GM23338 (cell line): ENCODE results near the gene XYLT1. TPM values are rescaled to one million over a fixed set of nuclear protein-coding genes. Genes with fewer than 3 reads are reported as not detected.

Experiments used
- ATAC-seq: fragments of 200-7000 bp; cut with Tn5 transposase; 3 replicates; pipeline ENCODE4 v1.9.1; 2020
- DNase-seq: peaks from one replicate; pipeline ENCODE4 v3.0.0-alpha.2; 2015; ENCODE audit warnings: low spot score
- H2AFZ ChIP-seq: fragments of 200-600 bp; sonication (generic); 2 replicates; pipeline ENCODE4 v1.8.0; 2016; ENCODE audit warnings: antibody characterized with exemption, mild to moderate bottlenecking, moderate library complexity
- H3F3A ChIP-seq: fragments of 200-600 bp; sonication (generic); replicated peaks from 2 replicates; pipeline ENCODE4 v1.8.0; 2017; ENCODE audit warnings: antibody characterized with exemption, mixed run types, low read depth
- H3K27ac ChIP-seq: fragments of 200-600 bp; sonication (generic); 2 replicates; pipeline ENCODE4 v1.6.1; 2016; ENCODE audit warnings: low read depth
- H3K27me3 ChIP-seq: fragments of 200-600 bp; sonication (generic); 2 replicates; pipeline ENCODE4 v1.8.0; 2016; ENCODE audit warnings: mild to moderate bottlenecking, mixed run types, moderate library complexity; ENCODE audit not compliant: insufficient read depth
- H3K36me3 ChIP-seq: fragments of 200-600 bp; sonication (generic); 2 replicates; pipeline ENCODE4 v1.8.0; 2016; ENCODE audit warnings: mild to moderate bottlenecking; ENCODE audit not compliant: insufficient read depth
- H3K4me1 ChIP-seq: fragments of 200-600 bp; sonication (generic); 2 replicates; pipeline ENCODE4 v1.8.0; 2016; ENCODE audit warnings: mild to moderate bottlenecking, moderate library complexity; ENCODE audit not compliant: insufficient read depth
- H3K4me2 ChIP-seq: fragments of 200-600 bp; sonication (generic); 2 replicates; pipeline ENCODE4 v1.7.1; 2017; ENCODE audit warnings: mixed run types
- H3K4me3 ChIP-seq: fragments of 200-600 bp; sonication (generic); 2 replicates; pipeline ENCODE4 v1.6.1; 2016; ENCODE audit warnings: mixed run types
- H3K79me2 ChIP-seq: fragments of 200-600 bp; sonication (generic); replicated peaks from 2 replicates; pipeline ENCODE4 v1.8.0; 2017; ENCODE audit warnings: mild to moderate bottlenecking; ENCODE audit not compliant: insufficient read depth
- H3K9me2 ChIP-seq: fragments of 200-600 bp; sonication (generic); 2 replicates; pipeline ENCODE4 v1.8.0; 2017; ENCODE audit not compliant: insufficient read depth
- H4K20me1 ChIP-seq: fragments of 200-600 bp; sonication (generic); replicated peaks from 2 replicates; pipeline ENCODE4 v1.8.0; 2017; ENCODE audit warnings: mild to moderate bottlenecking; ENCODE audit not compliant: insufficient read depth
- H3K27ac Mint-ChIP-seq: 2 replicates; pipeline ENCODE4 v1.8.0; 2020; ENCODE audit warnings: inconsistent platforms, mild to moderate bottlenecking, moderate library complexity, mixed read lengths
- H3K27me3 Mint-ChIP-seq: 3 replicates; pipeline ENCODE4 v1.8.0; 2022; ENCODE audit warnings: low read depth, mild to moderate bottlenecking, moderate library complexity, mixed read lengths, inconsistent platforms; ENCODE audit not compliant: insufficient read depth, poor library complexity
- H3K36me3 Mint-ChIP-seq: 3 replicates; pipeline ENCODE4 v1.8.0; 2021; ENCODE audit warnings: low read depth, mild to moderate bottlenecking, inconsistent platforms, moderate library complexity, mixed read lengths
- H3K4me1 Mint-ChIP-seq: 3 replicates; pipeline ENCODE4 v1.8.0; 2020; ENCODE audit warnings: mild to moderate bottlenecking, inconsistent platforms, mixed read lengths
- H3K4me3 Mint-ChIP-seq: 3 replicates; pipeline ENCODE4 v1.8.0; 2021; ENCODE audit warnings: moderate library complexity, mild to moderate bottlenecking, inconsistent platforms, mixed read lengths
- H3K9me3 Mint-ChIP-seq: 3 replicates; pipeline ENCODE4 v1.8.0; 2020; ENCODE audit warnings: moderate library complexity, mild to moderate bottlenecking, inconsistent platforms, mixed read lengths
- EZH2 ChIP-seq: fragments of 200-600 bp; sonication (generic); IDR thresholded peaks from one replicate; pipeline ENCODE4 v1.8.0; 2017; ENCODE audit warnings: antibody characterized with exemption, mild to moderate bottlenecking, low read depth; ENCODE audit not compliant: unreplicated experiment
- EZH2phosphoT487 ChIP-seq: fragments of 200-600 bp; sonication (generic); IDR thresholded peaks from one replicate; pipeline ENCODE4 v1.8.1; 2018; ENCODE audit warnings: antibody characterized with exemption; ENCODE audit not compliant: unreplicated experiment
- NANOG ChIP-seq: IDR thresholded peaks from 2 replicates; pipeline ENCODE4 v1.6.1; 2016; ENCODE audit warnings: antibody characterized with exemption, borderline replicate concordance
- POLR2AphosphoS5 ChIP-seq: IDR thresholded peaks from 2 replicates; pipeline ENCODE4 v1.6.1; 2016; ENCODE audit warnings: antibody characterized with exemption, low read depth
- STAT1 ChIP-seq: IDR thresholded peaks from one replicate; pipeline ENCODE4 v1.6.1; 2016; ENCODE audit warnings: antibody characterized with exemption; ENCODE audit not compliant: unreplicated experiment
- ZNF114 ChIP-seq: fragments of 250-450 bp; sonication (Bioruptor Pico); IDR thresholded peaks from 2 replicates; pipeline ENCODE4 v1.5.0; 2020; ENCODE audit warnings: mild to moderate bottlenecking, moderate library complexity
- ZNF331 ChIP-seq: fragments of 250-450 bp; sonication (Bioruptor Pico); IDR thresholded peaks from 2 replicates; pipeline ENCODE4 v1.5.0; 2020; ENCODE audit warnings: low read depth, mild to moderate bottlenecking, moderate library complexity
- polyA plus RNA-seq: library from polyadenylated mRNA; unstranded; fragments of >200 nt; fragmentation: Nextera tagmentation; extraction: Ambion mirVana; gene quantifications from 2 replicates; pipeline ENCODE4 v1.2.1, GENCODE V29; 2016
- total RNA-seq: library from RNA; depleted of rRNA; stranded (reverse); fragments of >200 nt; shearing (Covaris generic); gene quantifications from 2 replicates; pipeline ENCODE4 v1.2.3, GENCODE V29; 2014
- TF ChIP-seq, protein P1 (sequence below): IDR thresholded peaks from 2 replicates; pipeline ENCODE4 v1.6.1; 2016; ENCODE audit warnings: antibody characterized with exemption
- TF ChIP-seq, protein P2 (sequence below): IDR thresholded peaks from one replicate; pipeline ENCODE4 v1.6.1; 2018; ENCODE audit warnings: antibody characterized with exemption; ENCODE audit not compliant: unreplicated experiment
- TF ChIP-seq, protein P3 (sequence below): fragments of 250-450 bp; sonication (Bioruptor Pico); IDR thresholded peaks from 2 replicates; pipeline ENCODE4 v1.5.0; 2020; ENCODE audit warnings: mild to moderate bottlenecking, moderate library complexity
- TF ChIP-seq, protein P4 (sequence below), 2 experiments: fragments of 200-600 bp in 1 of 2; sonication (generic) in 1 of 2; conservative IDR thresholded peaks; 2 replicates each; pipeline versions ENCODE4 v1.5.1 to v1.6.1; 2016 to 2017; ENCODE audit warnings: antibody characterized with exemption in 2 of 2, low read depth in 2 of 2, mild to moderate bottlenecking in 2 of 2, moderate library complexity in 1 of 2

Gene XYLT1
- total and polyA plus RNA-seq, 2 experiments from 2014 or later: 3.5 to 24.7 TPM

GRCh38 chr16:17301593-17302135 lies 169.1 kb downstream of the XYLT1 start (continued):
- TF ChIP-seq, protein P1, sequence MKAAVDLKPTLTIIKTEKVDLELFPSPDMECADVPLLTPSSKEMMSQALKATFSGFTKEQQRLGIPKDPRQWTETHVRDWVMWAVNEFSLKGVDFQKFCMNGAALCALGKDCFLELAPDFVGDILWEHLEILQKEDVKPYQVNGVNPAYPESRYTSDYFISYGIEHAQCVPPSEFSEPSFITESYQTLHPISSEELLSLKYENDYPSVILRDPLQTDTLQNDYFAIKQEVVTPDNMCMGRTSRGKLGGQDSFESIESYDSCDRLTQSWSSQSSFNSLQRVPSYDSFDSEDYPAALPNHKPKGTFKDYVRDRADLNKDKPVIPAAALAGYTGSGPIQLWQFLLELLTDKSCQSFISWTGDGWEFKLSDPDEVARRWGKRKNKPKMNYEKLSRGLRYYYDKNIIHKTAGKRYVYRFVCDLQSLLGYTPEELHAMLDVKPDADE: no peak
- no peak for TF ChIP-seq EZH2

DNA sequence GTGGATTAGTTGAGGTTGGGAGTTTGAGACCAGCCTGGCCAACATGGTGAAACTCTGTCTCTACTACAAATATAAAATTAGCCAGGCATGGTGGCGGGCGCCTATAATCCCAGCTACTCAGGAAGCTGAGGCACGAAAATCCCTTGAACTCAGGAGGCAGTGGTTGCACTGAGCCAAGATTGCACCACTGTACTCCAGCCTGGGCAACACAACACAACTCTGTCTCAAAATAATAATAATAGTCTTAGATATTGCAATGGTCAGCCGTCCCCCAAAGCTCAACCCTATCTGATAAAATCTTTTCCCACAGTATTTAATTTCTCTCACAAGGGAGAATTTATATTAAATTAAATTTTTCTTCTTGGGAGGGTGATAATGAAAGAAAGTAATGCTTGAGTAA lies 169.6 kb downstream of the XYLT1 start:
- Mint-ChIP-seq H3K9me3 (no peaks in the 10 kb centered on the region), H3K27ac (no peak overlapping the region), H3K4me3 (no peak overlapping the region), H3K4me1 (peaks cover 65% of the 10 kb centered on the region), H3K27me3 (peaks cover 6% of the 10 kb centered on the region), H3K36me3 (no peaks in the 10 kb centered on the region)
- peak overlapping the region; percentile 39 for H3K27ac ChIP-seq
- ATAC-seq (no peak), DNase-seq (no peak)
- no peaks in the 10 kb centered on the region for H3K36me3 ChIP-seq
- no peaks in the 10 kb centered on the region for H3K9me2 ChIP-seq
- no peaks in the 10 kb centered on the region for H4K20me1 ChIP-seq
- H3K27me3 ChIP-seq: no peaks in the 10 kb centered on the region
- peaks cover 43% of the 10 kb centered on the region for H3K4me1 ChIP-seq
- H2AFZ ChIP-seq: no peak overlapping the region
- no peak overlapping the region for H3K4me3 ChIP-seq
- H3K79me2 ChIP-seq: peaks cover 16% of the 10 kb centered on the region; the same call in 1 of the 2 replicates
- no peaks in the 10 kb centered on the region for H3F3A ChIP-seq
- H3K4me2 ChIP-seq: no peak overlapping the region
- TF ChIP-seq NANOG: no peak
- TF ChIP-seq EZH2phosphoT487: no peak
- TF ChIP-seq, protein P1: no peak
- TF ChIP-seq, protein P2, sequence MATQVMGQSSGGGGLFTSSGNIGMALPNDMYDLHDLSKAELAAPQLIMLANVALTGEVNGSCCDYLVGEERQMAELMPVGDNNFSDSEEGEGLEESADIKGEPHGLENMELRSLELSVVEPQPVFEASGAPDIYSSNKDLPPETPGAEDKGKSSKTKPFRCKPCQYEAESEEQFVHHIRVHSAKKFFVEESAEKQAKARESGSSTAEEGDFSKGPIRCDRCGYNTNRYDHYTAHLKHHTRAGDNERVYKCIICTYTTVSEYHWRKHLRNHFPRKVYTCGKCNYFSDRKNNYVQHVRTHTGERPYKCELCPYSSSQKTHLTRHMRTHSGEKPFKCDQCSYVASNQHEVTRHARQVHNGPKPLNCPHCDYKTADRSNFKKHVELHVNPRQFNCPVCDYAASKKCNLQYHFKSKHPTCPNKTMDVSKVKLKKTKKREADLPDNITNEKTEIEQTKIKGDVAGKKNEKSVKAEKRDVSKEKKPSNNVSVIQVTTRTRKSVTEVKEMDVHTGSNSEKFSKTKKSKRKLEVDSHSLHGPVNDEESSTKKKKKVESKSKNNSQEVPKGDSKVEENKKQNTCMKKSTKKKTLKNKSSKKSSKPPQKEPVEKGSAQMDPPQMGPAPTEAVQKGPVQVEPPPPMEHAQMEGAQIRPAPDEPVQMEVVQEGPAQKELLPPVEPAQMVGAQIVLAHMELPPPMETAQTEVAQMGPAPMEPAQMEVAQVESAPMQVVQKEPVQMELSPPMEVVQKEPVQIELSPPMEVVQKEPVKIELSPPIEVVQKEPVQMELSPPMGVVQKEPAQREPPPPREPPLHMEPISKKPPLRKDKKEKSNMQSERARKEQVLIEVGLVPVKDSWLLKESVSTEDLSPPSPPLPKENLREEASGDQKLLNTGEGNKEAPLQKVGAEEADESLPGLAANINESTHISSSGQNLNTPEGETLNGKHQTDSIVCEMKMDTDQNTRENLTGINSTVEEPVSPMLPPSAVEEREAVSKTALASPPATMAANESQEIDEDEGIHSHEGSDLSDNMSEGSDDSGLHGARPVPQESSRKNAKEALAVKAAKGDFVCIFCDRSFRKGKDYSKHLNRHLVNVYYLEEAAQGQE: no peak
- TF ChIP-seq POLR2AphosphoS5: no peak
- no peak for TF ChIP-seq ZNF114 (CRISPR knock-in tag)
- TF ChIP-seq EZH2: no peak
- TF ChIP-seq ZNF331: no peak
- TF ChIP-seq, protein P3, sequence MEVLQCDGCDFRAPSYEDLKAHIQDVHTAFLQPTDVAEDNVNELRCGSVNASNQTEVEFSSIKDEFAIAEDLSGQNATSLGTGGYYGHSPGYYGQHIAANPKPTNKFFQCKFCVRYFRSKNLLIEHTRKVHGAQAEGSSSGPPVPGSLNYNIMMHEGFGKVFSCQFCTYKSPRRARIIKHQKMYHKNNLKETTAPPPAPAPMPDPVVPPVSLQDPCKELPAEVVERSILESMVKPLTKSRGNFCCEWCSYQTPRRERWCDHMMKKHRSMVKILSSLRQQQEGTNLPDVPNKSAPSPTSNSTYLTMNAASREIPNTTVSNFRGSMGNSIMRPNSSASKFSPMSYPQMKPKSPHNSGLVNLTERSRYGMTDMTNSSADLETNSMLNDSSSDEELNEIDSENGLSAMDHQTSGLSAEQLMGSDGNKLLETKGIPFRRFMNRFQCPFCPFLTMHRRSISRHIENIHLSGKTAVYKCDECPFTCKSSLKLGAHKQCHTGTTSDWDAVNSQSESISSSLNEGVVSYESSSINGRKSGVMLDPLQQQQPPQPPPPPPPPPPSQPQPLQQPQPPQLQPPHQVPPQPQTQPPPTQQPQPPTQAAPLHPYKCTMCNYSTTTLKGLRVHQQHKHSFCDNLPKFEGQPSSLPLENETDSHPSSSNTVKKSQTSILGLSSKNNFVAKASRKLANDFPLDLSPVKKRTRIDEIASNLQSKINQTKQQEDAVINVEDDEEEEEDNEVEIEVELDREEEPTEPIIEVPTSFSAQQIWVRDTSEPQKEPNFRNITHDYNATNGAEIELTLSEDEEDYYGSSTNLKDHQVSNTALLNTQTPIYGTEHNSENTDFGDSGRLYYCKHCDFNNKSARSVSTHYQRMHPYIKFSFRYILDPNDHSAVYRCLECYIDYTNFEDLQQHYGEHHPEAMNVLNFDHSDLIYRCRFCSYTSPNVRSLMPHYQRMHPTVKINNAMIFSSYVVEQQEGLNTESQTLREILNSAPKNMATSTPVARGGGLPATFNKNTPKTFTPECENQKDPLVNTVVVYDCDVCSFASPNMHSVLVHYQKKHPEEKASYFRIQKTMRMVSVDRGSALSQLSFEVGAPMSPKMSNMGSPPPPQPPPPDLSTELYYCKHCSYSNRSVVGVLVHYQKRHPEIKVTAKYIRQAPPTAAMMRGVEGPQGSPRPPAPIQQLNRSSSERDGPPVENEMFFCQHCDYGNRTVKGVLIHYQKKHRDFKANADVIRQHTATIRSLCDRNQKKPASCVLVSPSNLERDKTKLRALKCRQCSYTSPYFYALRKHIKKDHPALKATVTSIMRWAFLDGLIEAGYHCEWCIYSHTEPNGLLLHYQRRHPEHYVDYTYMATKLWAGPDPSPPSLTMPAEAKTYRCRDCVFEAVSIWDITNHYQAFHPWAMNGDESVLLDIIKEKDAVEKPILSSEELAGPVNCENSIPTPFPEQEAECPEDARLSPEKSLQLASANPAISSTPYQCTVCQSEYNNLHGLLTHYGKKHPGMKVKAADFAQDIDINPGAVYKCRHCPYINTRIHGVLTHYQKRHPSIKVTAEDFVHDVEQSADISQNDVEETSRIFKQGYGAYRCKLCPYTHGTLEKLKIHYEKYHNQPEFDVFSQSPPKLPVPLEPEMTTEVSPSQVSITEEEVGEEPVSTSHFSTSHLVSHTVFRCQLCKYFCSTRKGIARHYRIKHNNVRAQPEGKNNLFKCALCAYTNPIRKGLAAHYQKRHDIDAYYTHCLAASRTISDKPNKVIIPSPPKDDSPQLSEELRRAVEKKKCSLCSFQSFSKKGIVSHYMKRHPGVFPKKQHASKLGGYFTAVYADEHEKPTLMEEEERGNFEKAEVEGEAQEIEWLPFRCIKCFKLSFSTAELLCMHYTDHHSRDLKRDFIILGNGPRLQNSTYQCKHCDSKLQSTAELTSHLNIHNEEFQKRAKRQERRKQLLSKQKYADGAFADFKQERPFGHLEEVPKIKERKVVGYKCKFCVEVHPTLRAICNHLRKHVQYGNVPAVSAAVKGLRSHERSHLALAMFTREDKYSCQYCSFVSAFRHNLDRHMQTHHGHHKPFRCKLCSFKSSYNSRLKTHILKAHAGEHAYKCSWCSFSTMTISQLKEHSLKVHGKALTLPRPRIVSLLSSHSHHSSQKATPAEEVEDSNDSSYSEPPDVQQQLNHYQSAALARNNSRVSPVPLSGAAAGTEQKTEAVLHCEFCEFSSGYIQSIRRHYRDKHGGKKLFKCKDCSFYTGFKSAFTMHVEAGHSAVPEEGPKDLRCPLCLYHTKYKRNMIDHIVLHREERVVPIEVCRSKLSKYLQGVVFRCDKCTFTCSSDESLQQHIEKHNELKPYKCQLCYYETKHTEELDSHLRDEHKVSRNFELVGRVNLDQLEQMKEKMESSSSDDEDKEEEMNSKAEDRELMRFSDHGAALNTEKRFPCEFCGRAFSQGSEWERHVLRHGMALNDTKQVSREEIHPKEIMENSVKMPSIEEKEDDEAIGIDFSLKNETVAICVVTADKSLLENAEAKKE: no peak
- TF ChIP-seq, protein P4, sequence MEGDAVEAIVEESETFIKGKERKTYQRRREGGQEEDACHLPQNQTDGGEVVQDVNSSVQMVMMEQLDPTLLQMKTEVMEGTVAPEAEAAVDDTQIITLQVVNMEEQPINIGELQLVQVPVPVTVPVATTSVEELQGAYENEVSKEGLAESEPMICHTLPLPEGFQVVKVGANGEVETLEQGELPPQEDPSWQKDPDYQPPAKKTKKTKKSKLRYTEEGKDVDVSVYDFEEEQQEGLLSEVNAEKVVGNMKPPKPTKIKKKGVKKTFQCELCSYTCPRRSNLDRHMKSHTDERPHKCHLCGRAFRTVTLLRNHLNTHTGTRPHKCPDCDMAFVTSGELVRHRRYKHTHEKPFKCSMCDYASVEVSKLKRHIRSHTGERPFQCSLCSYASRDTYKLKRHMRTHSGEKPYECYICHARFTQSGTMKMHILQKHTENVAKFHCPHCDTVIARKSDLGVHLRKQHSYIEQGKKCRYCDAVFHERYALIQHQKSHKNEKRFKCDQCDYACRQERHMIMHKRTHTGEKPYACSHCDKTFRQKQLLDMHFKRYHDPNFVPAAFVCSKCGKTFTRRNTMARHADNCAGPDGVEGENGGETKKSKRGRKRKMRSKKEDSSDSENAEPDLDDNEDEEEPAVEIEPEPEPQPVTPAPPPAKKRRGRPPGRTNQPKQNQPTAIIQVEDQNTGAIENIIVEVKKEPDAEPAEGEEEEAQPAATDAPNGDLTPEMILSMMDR (conservative IDR thresholded peaks at IDR 0.05; ENCODE audit: low read depth in 2 of 2): no peak
- TF ChIP-seq STAT1: no peak
